Measurements from ENCODE around the gene U2AF1L4.
A peak's percentile ranks its signal among the peaks of the same experiment; 100 is the strongest.
"Not testable (repeated sequence)": the region's sequence is repeated elsewhere in the genome, so short reads cannot be mapped to it uniquely, and the experiment has no call there.

The U2AF1L4 gene

GRCh38 chr19:35725216-35725861 is 19.9 kb downstream of the U2AF1L4 start:
- no peak for DNase-seq

GRCh38 chr19:35724560-35724959 is 20.7 kb downstream of the U2AF1L4 start:
- DNase-seq, result no peak

- not testable (repeated sequence) for DNase-seq
These were observed 21.1 kb downstream of the U2AF1L4 start for GRCh38 chr19:35724132-35724531.

GRCh38 chr19:35723671-35724070 is 21.5 kb downstream of the U2AF1L4 start:
- DNase-seq, result no peak

- no peak for DNase-seq
These were observed 22.3 kb downstream of the U2AF1L4 start for GRCh38 chr19:35722897-35723296.

GRCh38 chr19:35722461-35722860 is 22.8 kb downstream of the U2AF1L4 start:
- DNase-seq, result no peak

- no peak for DNase-seq
These were observed 23.8 kb downstream of the U2AF1L4 start for GRCh38 chr19:35721374-35721773.

GRCh38 chr19:35720648-35721047 is 24.6 kb downstream of the U2AF1L4 start:
- no peak for DNase-seq

- DNase-seq, result no peak
These were observed 25.1 kb downstream of the U2AF1L4 start for GRCh38 chr19:35720163-35720524.

GRCh38 chr19:35719402-35720162 is 25.6 kb downstream of the U2AF1L4 start:
- no peak for DNase-seq

- peak; percentile 26 to 36 for DNase-seq
These were observed 26.7 kb downstream of the U2AF1L4 start for GRCh38 chr19:35718345-35719041.

GRCh38 chr19:35717665-35718344 is 27.4 kb downstream of the U2AF1L4 start, which contains the start of gene KMT2B:
KMT2B (plus strand) TSS chr19:35718003; CDS start chr19:35718019, 16 bp downstream.
- no peak for DNase-seq

- peak; percentile 92 to 96 for DNase-seq
These were observed 28.2 kb downstream of the U2AF1L4 start for GRCh38 chr19:35716801-35717664.

- DNase-seq, result no peak
These were observed 29.0 kb downstream of the U2AF1L4 start for GRCh38 chr19:35715981-35716800.

- no peak for DNase-seq
These were observed 29.8 kb downstream of the U2AF1L4 start for GRCh38 chr19:35715355-35715809.

GRCh38 chr19:35714601-35715354 is 30.4 kb downstream of the U2AF1L4 start:
- DNase-seq, result no peak

GRCh38 chr19:35713904-35714495 is 31.2 kb downstream of the U2AF1L4 start:
- no peak for DNase-seq

GRCh38 chr19:35713506-35713850 is 31.7 kb downstream of the U2AF1L4 start:
- no peak for DNase-seq

- DNase-seq, result no peak
These were observed 32.4 kb downstream of the U2AF1L4 start for GRCh38 chr19:35712567-35713505.
